Spleen (tissue), 11 donors: ENCODE data around the gene NBAS. TPM values are rescaled to one million over a fixed set of nuclear protein-coding genes. Genes with fewer than 3 reads are reported as not detected.
"Not testable (repeated sequence)": the region's sequence is repeated elsewhere in the genome, so short reads cannot be mapped to it uniquely, and the experiment has no call there.

Source experiments
- DNase-seq: peaks from one replicate; pipeline ENCODE4 v3.0.0-alpha.2; 2020
- H3K27ac ChIP-seq, 8 donors: fragments of 200-600 bp; sonication (generic) in 7 of 8; 1 replicate in 4 of 8; 2 replicates in 4 of 8; pipeline versions ENCODE4 v1.5.0 to v1.8.0; 2016 to 2021; ENCODE audit warnings: inconsistent platforms in 4 of 8, mild to moderate bottlenecking in 4 of 8, moderate library complexity in 1 of 8
- H3K27me3 ChIP-seq, 7 donors: fragments of 200-600 bp; sonication (generic) in 6 of 7; replicated peaks in 1 of 7; 1 replicate in 4 of 7; 2 replicates in 3 of 7; pipeline versions ENCODE4 v1.5.0 to v1.8.0; 2016 to 2021; ENCODE audit warnings: inconsistent platforms in 3 of 7, mild to moderate bottlenecking in 1 of 7
- H3K36me3 ChIP-seq, 6 donors: fragments of 200-600 bp; sonication (generic) in 5 of 6; 1 replicate in 4 of 6; 2 replicates in 2 of 6; pipeline versions ENCODE4 v1.5.0 to v1.8.0; 2016 to 2021; ENCODE audit warnings: inconsistent platforms in 2 of 6
- H3K4me1 ChIP-seq, 6 donors: fragments of 200-600 bp; sonication (generic) in 5 of 6; 1 replicate in 3 of 6; 2 replicates in 3 of 6; pipeline versions ENCODE4 v1.5.0 to v1.8.0; 2016 to 2021; ENCODE audit warnings: inconsistent platforms in 3 of 6
- H3K4me3 ChIP-seq, 8 donors: fragments of 200-600 bp; sonication (generic) in 7 of 8; 1 replicate in 4 of 8; 2 replicates in 4 of 8; pipeline versions ENCODE4 v1.5.0 to v1.8.0; 2016 to 2021; ENCODE audit warnings: inconsistent platforms in 4 of 8, mild to moderate bottlenecking in 4 of 8, moderate library complexity in 2 of 8
- H3K9me3 ChIP-seq, 8 donors: fragments of 200-600 bp; sonication (generic) in 7 of 8; 1 replicate in 4 of 8; 2 replicates in 4 of 8; pipeline versions ENCODE4 v1.5.0 to v1.8.0; 2016 to 2021; ENCODE audit warnings: inconsistent platforms in 4 of 8
- CTCF ChIP-seq, 11 experiments: fragments of 200-600 bp in 7 of 11; fragments of 450-650 bp in 4 of 11; sonication (generic) in 4 of 11; IDR thresholded peaks in 8 of 11; conservative IDR thresholded peaks in 3 of 11; 1 replicate in 7 of 11; 2 replicates in 4 of 11; pipeline versions ENCODE4 v1.4.0 to v1.8.0; 2016 to 2021; ENCODE audit warnings: antibody characterized with exemption in 11 of 11, inconsistent platforms in 4 of 11, mild to moderate bottlenecking in 1 of 11
- POLR2A ChIP-seq, 3 donors: fragments of 450-650 bp; IDR thresholded peaks; one replicate each; pipeline ENCODE4 v1.5.1; 2017; ENCODE audit warnings: antibody characterized with exemption in 3 of 3, mild to moderate bottlenecking in 1 of 3
- POLR2AphosphoS5 ChIP-seq, 3 donors: sonication (generic); formaldehyde crosslinking; IDR thresholded peaks; one replicate each; pipeline ENCODE4 v1.5.1; 2017; ENCODE audit warnings: antibody characterized with exemption in 3 of 3
- WGBS, 5 donors: extraction: QIAGEN DNeasy Blood & Tissue Kit in 3 of 5; methylation state at CpG; one replicate each; pipeline versions ENCODE4 v1.1.5 to v1.1.7; 2013 to 2018; 5-methylcytosine and 5-hydroxymethylcytosine counted together
- intact Hi-C: fragments of 100-400 bp; cut with DNase I; formaldehyde crosslinking; loops from one replicate; pipeline ENCODE4 v1.15.0; 2023; ENCODE audit warnings: low total_unique reads
- polyA plus RNA-seq, 3 donors: library from polyadenylated mRNA; stranded (reverse); fragments of 200-250 nt; gene quantifications; one replicate each; pipeline ENCODE4 v1.2.1, GENCODE V29; 2013
- total RNA-seq, 7 donors: library from RNA; depleted of rRNA in 3 of 7; stranded (reverse); fragments of >200 nt in 3 of 7; fragmentation: NEBNext Ultra II Directional in 4 of 7; extraction: Animal tissue kit (Norgen Biotek cat#: 25700) in 4 of 7; gene quantifications; one replicate each; pipeline versions ENCODE4 v1.1.0 to v1.2.1, GENCODE V29; 2016 to 2021
- donor health status: healthy with polysubstance abuse.
- donor health status: DM: no; HTN: no; CAD: no; lungs with moderate emphysema.
- donor health status: DM: no; HTN: no; CAD: no.
- donor health status: Bipolar disorder and iron deficiency.
- donor health status: healthy.
- donor health status: DM: no; HTN: no; CAD: no.
- donor health status: DM: yes; HTN: yes; CAD: no.

Gene NBAS
- total and polyA plus RNA-seq, 10 donors: 21.1 to 49.0 (median 40.9) TPM

DNA sequence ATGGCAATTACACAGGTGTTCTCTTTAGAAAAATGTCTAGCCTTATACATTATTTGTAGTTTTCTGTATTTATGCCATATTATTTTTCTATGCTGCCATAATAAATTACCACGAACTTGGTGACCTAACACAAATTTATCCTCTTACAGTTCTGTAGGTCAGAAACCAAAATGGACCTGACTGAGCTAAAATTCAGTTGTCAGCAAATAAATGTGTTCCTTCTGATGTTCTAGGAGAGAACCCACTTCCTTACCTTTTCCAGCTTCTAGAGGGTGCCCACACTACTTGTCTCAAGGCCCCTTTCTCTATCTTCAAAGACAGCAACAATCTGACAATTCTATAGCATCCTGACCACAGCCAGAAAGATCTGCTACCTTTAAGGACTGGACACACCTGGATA, 153.5 kb downstream of the NBAS start:
- 94 to 100% (median 95%) methylated on average over 1 of the region's 1 CpG for WGBS, 5 donors
- no peaks in the 10 kb centered on the region for H3K9me3 ChIP-seq
- H3K27me3 ChIP-seq: no peaks in the 10 kb centered on the region
- H3K4me3 ChIP-seq: no peak overlapping the region
- TF ChIP-seq POLR2AphosphoS5 (IDR thresholded peaks at IDR 0.05): no peak
- TF ChIP-seq CTCF (IDR thresholded peaks at IDR 0.05 in 8 of 11, conservative IDR thresholded peaks at IDR 0.05 in 3 of 11): no peak
- TF ChIP-seq POLR2A (IDR thresholded peaks at IDR 0.05): no peak
- H3K4me1 ChIP-seq: no peaks in the 10 kb centered on the region
- intact Hi-C loops: no loop called here
- no peak overlapping the region for H3K27ac ChIP-seq
- DNase-seq: no peak
- peaks cover 0 to 58% (median 8%) of the 10 kb centered on the region in 6 donors for H3K36me3 ChIP-seq

DNA sequence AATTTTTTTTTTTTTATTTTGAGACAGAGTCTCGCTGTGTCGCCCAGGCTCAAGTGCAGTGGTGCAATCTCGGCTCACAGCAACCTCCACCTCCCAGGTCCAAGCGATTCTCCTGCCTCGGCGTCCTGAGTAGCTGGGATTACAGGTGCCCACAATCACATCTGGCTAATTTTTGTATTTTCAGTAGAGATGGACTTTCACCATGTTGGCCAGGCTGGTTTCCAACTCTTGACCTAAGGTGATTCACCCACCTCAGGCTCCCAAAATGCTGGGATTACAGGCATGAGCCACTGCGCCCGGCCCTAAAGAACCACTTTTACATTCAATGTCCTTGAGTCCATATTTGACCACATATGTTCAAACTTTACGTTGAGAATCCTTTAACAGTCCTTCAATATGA, 156.6 kb downstream of the NBAS start:
- H3K9me3 ChIP-seq, H3K27ac ChIP-seq, H3K4me3 ChIP-seq, intact Hi-C loops, DNase-seq, H3K27me3 ChIP-seq, H3K4me1 ChIP-seq: not testable (repeated sequence)
- peaks cover 0 to 52% (median 0%) of the 10 kb centered on the region in 6 donors for H3K36me3 ChIP-seq
- WGBS, 5 donors: 97 to 99% (median 98%) methylated on average over 9 of the region's 9 CpGs

DNA sequence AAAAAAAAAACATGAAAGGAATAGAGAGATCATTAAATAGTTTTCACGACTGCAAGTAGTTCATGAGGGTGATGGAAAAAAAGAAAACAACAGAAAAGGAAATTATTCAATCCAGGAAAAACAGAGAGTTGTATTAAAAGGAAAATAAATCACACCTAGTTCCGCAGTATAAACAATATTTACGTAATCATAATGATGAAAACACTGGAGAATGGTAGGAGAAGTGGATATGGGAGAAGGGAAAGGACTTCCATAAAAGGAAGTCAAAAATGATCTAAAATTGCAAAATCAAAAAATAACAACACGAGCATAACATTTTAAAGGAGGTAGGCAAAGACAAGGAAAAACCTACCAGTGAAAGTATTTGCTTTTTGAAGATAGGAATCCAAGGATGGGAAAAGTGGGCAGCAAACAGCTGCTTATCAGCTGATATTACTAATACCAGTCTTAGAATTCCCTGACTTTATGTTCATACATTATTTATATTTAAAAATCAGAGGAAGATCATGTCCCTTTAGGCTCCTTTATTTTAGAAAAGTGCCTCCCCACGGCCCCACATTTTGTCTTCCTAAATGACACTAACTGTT, 160.8 kb downstream of the NBAS start:
- H3K27ac ChIP-seq: no peak overlapping the region
- H3K4me1 ChIP-seq: no peaks in the 10 kb centered on the region
- H3K36me3 ChIP-seq: peaks cover 0 to 66% (median 0%) of the 10 kb centered on the region in 6 donors
- 90 to 94% (median 91%) methylated on average over 5 of the region's 5 CpGs for WGBS, 5 donors
- no peak overlapping the region for H3K4me3 ChIP-seq
- intact Hi-C loops: no loop called here
- H3K27me3 ChIP-seq: no peaks in the 10 kb centered on the region
- DNase-seq: no peak
- TF ChIP-seq CTCF (IDR thresholded peaks at IDR 0.05 in 8 of 11, conservative IDR thresholded peaks at IDR 0.05 in 3 of 11) (no peak), POLR2A (IDR thresholded peaks at IDR 0.05) (no peak), POLR2AphosphoS5 (IDR thresholded peaks at IDR 0.05) (no peak)
- no peaks in the 10 kb centered on the region for H3K9me3 ChIP-seq

DNA sequence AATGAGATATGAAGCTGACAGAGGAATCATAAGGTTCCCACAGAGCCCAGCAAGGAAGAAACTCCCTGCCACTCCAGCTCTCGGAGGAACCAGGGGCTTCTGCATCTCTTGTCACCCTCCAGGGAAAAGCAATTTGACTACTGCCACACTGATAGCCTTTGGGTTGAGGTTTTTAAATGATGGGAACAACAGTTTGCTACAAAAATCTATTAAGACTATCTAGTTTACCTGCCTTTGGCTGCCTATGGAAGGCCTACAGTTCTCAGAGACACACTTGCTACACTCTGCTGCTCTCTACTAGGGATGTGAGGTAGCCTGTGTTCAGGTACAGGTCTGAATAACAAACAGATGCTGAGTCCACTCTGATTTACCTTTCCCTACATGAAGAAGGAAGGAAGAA, 161.9 kb downstream of the NBAS start:
- TF ChIP-seq CTCF (IDR thresholded peaks at IDR 0.05 in 8 of 11, conservative IDR thresholded peaks at IDR 0.05 in 3 of 11) (no peak), POLR2AphosphoS5 (IDR thresholded peaks at IDR 0.05) (no peak), POLR2A (IDR thresholded peaks at IDR 0.05) (no peak)
- no peaks in the 10 kb centered on the region for H3K27me3 ChIP-seq
- no peak overlapping the region for H3K4me3 ChIP-seq
- DNase-seq: no peak
- 90 to 100% (median 96%) methylated on average over 1 of the region's 1 CpG for WGBS, 5 donors
- H3K36me3 ChIP-seq: peaks cover 0 to 76% (median 0%) of the 10 kb centered on the region in 6 donors
- no peaks in the 10 kb centered on the region for H3K4me1 ChIP-seq
- H3K27ac ChIP-seq: no peak overlapping the region
- no peaks in the 10 kb centered on the region for H3K9me3 ChIP-seq
- intact Hi-C loops: no loop called here

DNA sequence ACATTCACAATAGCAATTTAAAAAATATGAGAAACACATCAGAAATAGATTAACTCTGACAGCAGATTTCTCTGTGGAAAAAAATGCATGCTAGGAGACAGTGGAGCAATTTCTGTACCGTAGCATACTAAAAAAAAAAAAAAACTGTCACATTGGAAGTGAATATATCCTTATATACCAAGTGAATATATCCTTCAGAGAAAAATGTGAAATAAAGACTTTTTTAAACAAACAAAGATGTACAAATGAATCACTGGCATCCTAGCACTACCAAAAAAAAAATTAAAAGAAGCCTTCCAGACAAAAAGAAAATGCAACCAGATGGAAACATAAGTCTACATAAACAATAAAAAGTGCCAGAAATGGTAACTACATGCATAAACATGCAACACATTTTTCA, 169.4 kb downstream of the NBAS start:
- intact Hi-C loops: no loop called here
- Histone ChIP-seq H3K36me3 (peaks cover 0 to 78% (median 7%) of the 10 kb centered on the region in 6 donors), H3K27me3 (no peaks in the 10 kb centered on the region), H3K9me3 (no peaks in the 10 kb centered on the region), H3K27ac (no peak overlapping the region), H3K4me3 (no peak overlapping the region), H3K4me1 (no peaks in the 10 kb centered on the region)
- no peak for DNase-seq
- WGBS, 5 donors: 90 to 97% (median 94%) methylated on average over 1 of the region's 1 CpG
- TF ChIP-seq POLR2A (IDR thresholded peaks at IDR 0.05): no peak
- no peak for TF ChIP-seq POLR2AphosphoS5 (IDR thresholded peaks at IDR 0.05)
- TF ChIP-seq CTCF (IDR thresholded peaks at IDR 0.05 in 8 of 11, conservative IDR thresholded peaks at IDR 0.05 in 3 of 11): no peak
